ENCODE measurements around the gene SLC43A3.

GRCh38 chr11:57426929-57427726 lies at the start of gene SLC43A3:
- TF ChIP-seq POLR2A (IDR thresholded peaks at IDR 0.05) (peak; percentile 68), CTCF (IDR thresholded peaks at IDR 0.05) (peak in 1 of 3 donors; percentile 20), POLR2AphosphoS5 (IDR thresholded peaks at IDR 0.05) (peak in 2 of 3 donors; percentile 64 to 72)
